Endodermal cell (in vitro differentiated cells): ENCODE data around the gene SLC7A8. TPM values are rescaled to one million over a fixed set of nuclear protein-coding genes. Genes with fewer than 3 reads are reported as not detected.

Source experiments
- DNase-seq: peaks from one replicate; pipeline ENCODE4 v3.0.0-alpha.2; 2017
- H3K27ac ChIP-seq: 2 replicates; pipeline ENCODE4 v1.5.1; 2013; ENCODE audit warnings: mild to moderate bottlenecking, low read depth, low read length, moderate library complexity
- H3K27me3 ChIP-seq: 2 replicates; pipeline ENCODE4 v1.6.1; 2013; ENCODE audit warnings: mild to moderate bottlenecking, low read length, moderate library complexity; ENCODE audit not compliant: insufficient read depth, control insufficient read depth, poor library complexity, severe bottlenecking
- H3K36me3 ChIP-seq: 2 replicates; pipeline ENCODE4 v1.7.0; 2013; ENCODE audit warnings: mild to moderate bottlenecking, low read length, moderate library complexity; ENCODE audit not compliant: control insufficient read depth, insufficient read depth
- H3K4me1 ChIP-seq: one replicate; pipeline ENCODE4 v1.7.0; 2013; ENCODE audit warnings: low read length; ENCODE audit not compliant: control insufficient read depth, insufficient read depth
- H3K4me3 ChIP-seq: 2 replicates; pipeline ENCODE4 v1.5.1; 2013; ENCODE audit warnings: mild to moderate bottlenecking, low read length, moderate library complexity
- H3K9ac ChIP-seq: 2 replicates; pipeline ENCODE4 v1.6.1; 2013; ENCODE audit warnings: mild to moderate bottlenecking, low read length, moderate library complexity; ENCODE audit not compliant: poor library complexity, severe bottlenecking; ENCODE audit errors: extremely low read depth
- H3K9me3 ChIP-seq: 2 replicates; pipeline ENCODE4 v1.6.1; 2013; ENCODE audit warnings: mild to moderate bottlenecking, low read length, moderate library complexity; ENCODE audit not compliant: control insufficient read depth
- H3K27ac Mint-ChIP-seq: 2 replicates; pipeline ENCODE4 v1.8.0; 2020; ENCODE audit warnings: mixed read lengths
- H3K27me3 Mint-ChIP-seq: 2 replicates; pipeline ENCODE4 v1.8.0; 2021; ENCODE audit warnings: mild to moderate bottlenecking, mixed read lengths; ENCODE audit not compliant: insufficient read depth
- H3K36me3 Mint-ChIP-seq: 2 replicates; pipeline ENCODE4 v1.8.0; 2020; ENCODE audit warnings: low read depth, mixed read lengths
- H3K4me1 Mint-ChIP-seq: 2 replicates; pipeline ENCODE4 v1.8.0; 2020; ENCODE audit warnings: mixed read lengths
- H3K4me3 Mint-ChIP-seq: 2 replicates; pipeline ENCODE4 v1.8.0; 2020; ENCODE audit warnings: mild to moderate bottlenecking, moderate library complexity, mixed read lengths
- H3K9me3 Mint-ChIP-seq: 2 replicates; pipeline ENCODE4 v1.8.0; 2020; ENCODE audit warnings: mild to moderate bottlenecking, mixed read lengths
- CTCF ChIP-seq: fragments of 200-600 bp; sonication (generic); conservative IDR thresholded peaks from 2 replicates; pipeline ENCODE4 v1.5.0; 2021; ENCODE audit warnings: antibody characterized with exemption, mild to moderate bottlenecking
- WGBS, 2 experiments: methylation state at CpG; one replicate each; pipeline versions ENCODE4 v1.1.5 to v1.1.7; 2013; ENCODE audit warnings: missing lambda C conversion rate in 2 of 2, mixed read lengths in 1 of 2; ENCODE audit not compliant: insufficient coverage in 1 of 2, insufficient read length in 1 of 2; 5-methylcytosine and 5-hydroxymethylcytosine counted together
- total RNA-seq, 2 donors: library from RNA; stranded (reverse); fragmentation: NEBNext Ultra II Directional in 1 of 2; extraction: Animal tissue kit (Norgen Biotek cat#: 25700) in 1 of 2; gene quantifications; 2 replicates in 1 of 2; 3 replicates in 1 of 2; pipeline ENCODE4 v1.2.1, GENCODE V29; 2021

Gene SLC7A8
- total RNA-seq, 2 donors from 2014 or later: 47.6 to 48.9 TPM

GRCh38 chr14:23094666-23095195, 88.7 kb downstream of the SLC7A8 start, which contains the start of gene ACIN1:
TSS of gene ACIN1 (minus strand) at chr14:23095136. CDS start at chr14:23095112, 24 bp downstream.
- H3K9ac ChIP-seq: peak within 1 kb of the TSS; percentile 93
- H3K27ac Mint-ChIP-seq: no peak within 1 kb of the TSS
- no peaks in the 10 kb centered on the region for H3K9me3 Mint-ChIP-seq
- H3K4me1 ChIP-seq: peaks cover 3% of the 10 kb centered on the region
- no peaks in the 10 kb centered on the region for H3K27me3 ChIP-seq
- H3K36me3 Mint-ChIP-seq: peaks cover 55% of the 10 kb centered on the region
- WGBS, 2 experiments: 0% methylated on average over 26 to 55 of the region's 55 CpGs
- DNase-seq: peak; percentile 94
- no peak within 1 kb of the TSS for H3K4me3 Mint-ChIP-seq
- H3K4me3 ChIP-seq: peak within 1 kb of the TSS; percentile 94
- no peak for TF ChIP-seq CTCF
- H3K27me3 Mint-ChIP-seq: no peaks in the 10 kb centered on the region
- peak within 1 kb of the TSS; percentile 80 for H3K27ac ChIP-seq
- peaks cover 29% of the 10 kb centered on the region for H3K4me1 Mint-ChIP-seq
- H3K36me3 ChIP-seq: peaks cover 68% of the 10 kb centered on the region
- no peaks in the 10 kb centered on the region for H3K9me3 ChIP-seq

- Histone ChIP-seq H3K27ac (no peak overlapping the region), H3K27me3 (no peaks in the 10 kb centered on the region), H3K36me3 (peaks cover 72% of the 10 kb centered on the region), H3K9ac (peak overlapping the region; percentile 93), H3K9me3 (no peaks in the 10 kb centered on the region), H3K4me3 (peak overlapping the region; percentile 94), H3K4me1 (peaks cover 3% of the 10 kb centered on the region)
- no peaks in the 10 kb centered on the region for H3K9me3 Mint-ChIP-seq
- peaks cover 25% of the 10 kb centered on the region for H3K4me1 Mint-ChIP-seq
- no peak for DNase-seq
- H3K36me3 Mint-ChIP-seq: peaks cover 59% of the 10 kb centered on the region
- WGBS, 2 experiments: 2 to 9% methylated on average over 6 to 14 of the region's 14 CpGs
- TF ChIP-seq CTCF: peak; percentile 54
- H3K27ac Mint-ChIP-seq: no peak overlapping the region
- no peaks in the 10 kb centered on the region for H3K27me3 Mint-ChIP-seq
- no peak overlapping the region for H3K4me3 Mint-ChIP-seq
These were observed 89.3 kb downstream of the SLC7A8 start for GRCh38 chr14:23093991-23094665.

- DNase-seq: no peak
- no peak for TF ChIP-seq CTCF
- H3K4me3 Mint-ChIP-seq: no peak overlapping the region
- H3K27me3 Mint-ChIP-seq: no peaks in the 10 kb centered on the region
- WGBS, 2 experiments: 89 to 95% methylated on average over 1 to 2 of the region's 2 CpGs
- H3K4me1 ChIP-seq: peaks cover 3% of the 10 kb centered on the region
- H3K9me3 Mint-ChIP-seq: no peaks in the 10 kb centered on the region
- no peaks in the 10 kb centered on the region for H3K9me3 ChIP-seq
- H3K36me3 Mint-ChIP-seq: peaks cover 53% of the 10 kb centered on the region
- no peak overlapping the region for H3K27ac ChIP-seq
- no peaks in the 10 kb centered on the region for H3K27me3 ChIP-seq
- peaks cover 24% of the 10 kb centered on the region for H3K4me1 Mint-ChIP-seq
- H3K27ac Mint-ChIP-seq: no peak overlapping the region
- H3K9ac ChIP-seq: peak overlapping the region; percentile 93
- peaks cover 72% of the 10 kb centered on the region for H3K36me3 ChIP-seq
- H3K4me3 ChIP-seq: peak overlapping the region; percentile 94
These were observed 89.9 kb downstream of the SLC7A8 start for GRCh38 chr14:23093526-23093925.
